NOMO-1 (cell line): Measurements from ENCODE around the gene FXYD7.
"Not testable (repeated sequence)": the region's sequence is repeated elsewhere in the genome, so short reads cannot be mapped to it uniquely, and the experiment has no call there.

Experiments
- DNase-seq, 2 experiments: peaks; one replicate each; lab custom pipeline; 2025; ENCODE audit not compliant: unreplicated experiment in 2 of 2; lab: John Stamatoyannopoulos, UW

FXYD7 gene

DNA sequence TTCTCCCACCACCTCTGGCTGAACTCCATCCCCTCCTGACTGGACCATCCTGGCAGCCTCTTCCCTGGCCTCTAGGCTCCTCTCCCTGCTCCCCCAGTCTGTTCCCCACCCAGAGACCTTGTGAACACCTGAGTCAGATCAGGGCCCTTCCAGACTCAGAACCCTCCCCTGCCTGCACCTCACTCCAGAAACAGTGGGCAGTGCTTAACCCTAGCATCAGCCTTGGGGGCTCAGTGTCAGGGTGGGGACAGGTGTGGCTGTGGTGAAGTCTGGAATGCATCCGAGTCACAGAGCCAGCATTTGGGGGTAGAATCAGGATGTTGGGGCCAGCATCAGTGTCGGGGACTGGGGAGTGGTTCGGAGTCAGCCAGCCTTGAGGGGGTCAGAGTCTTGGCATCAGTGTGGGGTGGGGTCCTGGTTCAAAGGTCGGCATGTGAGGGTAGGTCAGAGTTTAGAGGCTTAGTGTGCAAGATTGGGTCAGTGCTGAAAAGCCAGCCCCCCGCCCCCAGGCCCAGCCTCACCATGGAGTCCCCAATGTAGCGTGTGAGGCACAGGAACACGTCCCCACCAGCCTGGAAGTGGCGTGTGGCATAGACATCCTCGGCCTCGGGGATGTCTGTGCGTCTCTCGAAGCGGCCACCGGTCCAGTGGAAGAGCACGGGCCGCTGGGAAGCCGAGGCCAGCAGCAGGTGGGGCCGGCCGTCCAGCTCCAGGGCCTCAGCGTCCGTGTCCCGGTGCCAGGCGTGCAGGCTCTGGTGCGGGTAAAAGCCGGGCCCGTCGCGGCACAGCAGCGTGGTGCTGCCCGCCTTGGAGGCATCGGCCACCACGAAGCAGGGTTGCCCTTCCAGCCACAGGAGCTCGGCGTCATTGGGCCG is 17.1 kb upstream of the FXYD7 start:
- DNase-seq, result no peak

DNA sequence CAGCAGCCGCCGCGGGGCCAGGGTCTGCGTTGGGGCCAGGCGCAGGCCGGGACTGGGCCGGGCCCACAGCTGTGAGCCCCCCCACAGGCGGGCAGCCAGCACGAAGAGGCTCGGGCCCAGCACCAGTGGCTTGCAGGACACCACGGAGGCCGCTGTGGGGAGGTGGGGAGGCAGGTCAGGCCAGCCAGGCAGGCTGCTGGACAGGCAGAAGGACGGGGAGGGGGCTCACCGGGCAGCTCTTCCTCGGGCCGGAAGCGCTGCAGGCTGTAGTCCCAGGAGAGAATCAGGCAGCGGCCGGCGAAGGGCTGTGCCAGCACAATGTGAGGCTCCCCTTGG is 16.5 kb upstream of the FXYD7 start:
- no peak for DNase-seq

DNA sequence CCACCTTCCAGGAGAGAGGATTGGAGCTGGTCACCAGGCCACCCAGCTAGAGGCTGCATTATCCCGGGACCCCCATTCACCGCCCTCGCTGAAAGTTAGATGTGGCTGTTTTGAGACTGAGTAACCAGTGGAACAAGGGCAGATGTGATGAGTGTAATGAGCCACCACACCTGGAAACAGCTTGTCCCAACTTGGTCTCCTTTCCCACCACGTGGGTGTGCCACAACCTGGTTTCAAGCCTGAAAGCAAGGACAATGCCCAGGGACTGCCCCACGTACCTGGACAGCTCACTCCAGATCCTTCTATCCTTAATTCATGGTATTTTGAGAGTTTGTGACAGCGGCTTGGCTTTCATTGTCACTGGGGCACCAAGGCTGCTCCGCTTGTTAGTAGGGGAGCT is 15.2 kb upstream of the FXYD7 start:
- no peak for DNase-seq

DNA sequence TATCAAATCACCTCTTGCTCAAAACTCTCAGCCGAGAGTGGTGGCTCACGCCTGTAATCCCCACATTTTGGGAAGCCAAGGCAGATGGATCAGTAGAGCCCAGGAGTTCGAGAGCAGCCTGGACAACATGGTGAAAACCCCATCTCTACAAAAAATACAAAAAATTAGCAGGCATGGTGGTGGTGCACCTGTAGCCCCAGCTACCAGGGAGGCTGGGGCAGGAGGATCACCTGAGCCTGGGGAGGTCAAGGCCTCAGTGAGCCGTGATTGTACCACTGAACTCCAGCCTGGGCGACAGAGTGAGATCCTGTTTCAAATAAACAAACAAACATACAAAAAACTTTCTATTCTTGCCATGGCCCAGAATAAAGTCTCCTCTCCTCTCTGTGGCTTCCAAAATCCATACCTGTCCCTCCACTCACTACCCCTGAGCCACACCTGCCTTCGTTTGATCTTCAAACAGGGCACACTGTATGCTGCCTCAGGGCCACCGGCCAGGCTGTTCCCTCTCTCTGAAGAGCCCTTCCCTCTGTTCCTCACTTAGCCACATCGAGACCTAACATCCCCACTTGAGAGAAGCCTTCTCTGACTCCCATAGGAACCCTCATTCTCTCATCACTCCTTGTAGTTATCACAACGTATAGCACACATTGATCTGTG is 14.5 kb upstream of the FXYD7 start:
- DNase-seq, result no peak

DNA sequence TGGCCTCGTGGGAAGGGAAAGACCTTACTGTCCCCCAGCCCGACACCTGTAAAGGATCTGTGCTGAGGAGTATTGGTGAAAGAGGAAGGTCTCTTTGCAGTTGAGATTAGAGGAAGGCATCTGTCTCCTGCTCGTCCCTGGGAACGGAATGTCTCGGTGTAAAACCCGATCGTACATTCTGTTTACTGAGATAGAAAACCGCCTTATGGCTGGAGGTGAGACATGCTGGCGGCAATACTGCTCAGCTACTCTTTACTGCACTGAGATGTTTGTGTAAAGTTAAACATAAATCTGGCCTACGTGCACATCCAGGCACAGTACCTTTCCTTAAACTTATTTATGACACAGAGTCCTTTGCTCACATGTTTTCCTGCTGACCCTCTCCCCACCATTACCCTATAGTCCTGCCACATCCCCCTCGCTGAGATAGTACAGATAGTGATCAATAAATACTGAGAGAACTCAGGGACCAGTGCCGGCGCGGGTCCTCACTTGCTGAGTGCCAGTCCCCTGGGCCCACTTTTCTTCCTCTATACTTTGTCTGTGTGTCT is 13.3 kb upstream of the FXYD7 start:
- not testable (repeated sequence) for DNase-seq

DNA sequence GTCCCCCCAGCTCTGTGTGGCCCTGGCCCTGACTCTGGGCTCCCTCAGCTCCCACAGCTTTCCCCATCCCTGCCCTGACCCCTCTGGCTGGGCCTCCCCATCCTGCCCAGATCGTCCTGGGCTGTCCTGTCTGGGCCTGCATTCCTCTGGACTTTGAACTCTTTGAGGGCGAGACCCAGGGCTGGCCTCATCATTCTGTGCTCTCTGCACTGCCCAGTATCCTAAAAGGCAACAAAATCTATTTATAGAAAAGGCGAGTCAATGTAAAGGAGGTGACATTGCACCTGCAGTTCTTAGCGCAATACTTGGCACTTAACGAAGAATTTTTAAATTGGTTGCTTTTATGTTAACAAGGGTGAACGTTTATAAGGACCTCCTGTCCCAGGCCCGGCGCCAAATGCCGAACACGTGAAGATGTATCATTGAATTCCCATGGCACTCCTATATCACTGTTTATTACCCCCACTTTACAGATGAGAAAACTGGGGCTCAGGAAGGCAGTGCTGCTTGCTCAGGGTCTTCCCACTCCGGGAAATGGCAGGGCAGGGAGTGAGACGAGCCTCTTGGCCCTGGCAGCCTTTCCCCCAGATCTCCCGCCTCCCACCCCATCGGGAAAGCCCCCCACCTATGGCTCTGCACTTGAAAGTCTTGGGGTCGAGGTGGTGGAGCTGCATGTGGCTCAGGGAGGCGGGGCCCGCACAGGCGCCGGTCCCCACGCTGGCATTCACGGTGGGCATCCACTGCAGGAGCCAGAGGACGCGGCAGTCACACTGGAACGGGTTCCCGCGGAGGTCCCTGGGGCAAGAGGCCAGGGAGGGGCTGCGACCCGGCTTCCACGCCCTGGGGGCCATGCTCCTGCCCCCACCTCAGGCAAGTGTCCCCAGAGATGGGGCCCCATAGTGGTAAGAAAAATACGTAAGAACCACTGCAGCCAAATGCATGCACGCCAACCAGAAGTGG is 12.0 kb upstream of the FXYD7 start:
- DNase-seq, result no peak

DNA sequence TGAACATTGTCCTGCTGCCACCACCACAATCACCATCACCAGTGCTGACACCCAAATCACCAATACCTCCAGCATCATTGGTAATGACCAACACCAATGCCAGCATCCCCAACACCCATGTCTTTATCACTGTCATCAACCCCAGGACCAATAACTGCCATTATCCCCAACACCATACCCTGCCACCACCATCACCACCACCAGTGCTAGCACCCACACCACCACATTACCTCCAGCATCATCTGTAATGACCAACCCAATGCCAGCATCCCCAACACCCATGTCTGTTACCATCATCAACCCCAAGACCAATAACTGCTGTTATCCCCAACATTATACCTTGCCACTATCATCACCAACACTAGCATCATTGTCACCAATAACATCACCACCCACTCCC is 10.8 kb upstream of the FXYD7 start:
- DNase-seq, result no peak

DNA sequence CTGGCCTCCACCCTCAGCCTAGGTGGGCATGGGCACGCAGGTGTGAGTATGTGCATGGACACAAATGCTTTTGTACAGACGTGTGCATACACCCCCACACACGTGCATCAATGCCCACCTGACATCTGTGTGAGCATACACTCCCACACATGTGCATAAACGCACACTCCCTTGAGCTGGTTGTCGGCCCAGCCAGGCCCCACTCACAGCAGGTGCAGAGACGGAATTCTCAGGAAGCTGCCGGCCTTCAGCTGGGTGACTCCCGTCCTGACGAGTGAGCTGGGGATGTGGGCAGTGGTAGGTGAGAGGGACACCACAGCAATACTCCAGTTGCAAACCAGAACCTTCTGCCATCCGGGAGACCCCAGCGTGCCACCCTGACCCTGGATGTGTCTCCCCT is 9.2 kb upstream of the FXYD7 start:
- no peak for DNase-seq

DNA sequence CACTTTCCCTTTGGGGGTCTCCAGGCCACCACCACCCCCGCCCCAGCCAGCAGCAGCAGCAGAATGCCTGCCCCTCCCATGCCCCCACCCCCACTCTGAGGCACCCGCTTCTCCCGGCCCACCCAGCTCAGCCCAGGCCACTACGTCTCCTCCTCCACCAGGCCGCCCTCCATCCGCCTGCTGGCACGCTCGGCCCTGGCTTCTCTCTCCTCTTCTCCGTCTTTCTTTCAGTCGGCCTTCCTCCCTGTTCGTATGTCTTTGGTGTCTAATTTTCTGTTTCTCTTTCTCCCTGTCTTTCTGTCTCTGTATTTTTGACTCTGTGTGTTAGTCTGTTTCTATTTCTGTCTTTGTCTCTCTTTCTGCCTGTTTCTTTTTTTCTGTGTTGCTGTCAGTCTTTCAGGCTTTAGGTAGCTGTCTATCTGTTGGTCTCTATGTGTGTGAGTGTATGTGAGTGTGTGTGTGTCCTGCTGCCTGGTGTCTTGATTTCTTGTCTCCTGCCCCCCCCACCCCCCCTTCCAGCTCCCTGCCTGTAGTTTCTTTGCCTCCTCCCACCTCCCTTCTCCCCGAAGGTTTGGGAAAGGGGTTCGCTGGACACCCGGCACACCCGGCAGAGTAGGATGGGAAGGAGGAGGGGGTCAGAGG is 8.3 kb upstream of the FXYD7 start, which contains the start of gene LGI4:
Gene LGI4, minus strand, starts transcription at position 459 of the 642 bp plus-strand sequence. Its CDS starts 379 bp downstream, at position 80.
- no peak for DNase-seq

DNA sequence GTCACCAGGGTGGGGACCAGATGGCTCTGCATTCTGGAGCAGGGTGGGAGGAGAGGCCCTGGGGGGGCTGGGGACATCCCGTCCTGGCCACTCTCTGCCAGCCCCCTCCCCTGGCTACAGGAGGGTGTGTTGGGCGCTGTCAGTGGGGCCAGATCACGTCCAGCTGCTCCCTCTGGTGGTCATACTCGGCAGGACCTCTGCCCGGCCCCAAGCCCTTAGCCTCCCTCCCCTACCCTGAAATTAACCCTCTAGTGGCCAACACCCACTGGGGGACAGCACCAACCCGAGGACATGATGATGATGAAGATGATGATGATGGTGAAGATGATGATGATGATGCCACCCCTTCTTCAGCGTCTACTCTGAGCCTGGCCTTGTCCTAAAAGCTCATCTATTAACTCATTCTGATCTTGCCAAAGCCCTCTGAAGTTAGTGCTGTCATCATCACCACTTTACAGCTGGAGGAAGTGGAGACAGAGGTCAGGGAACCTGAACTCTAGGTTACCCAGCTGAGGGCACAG is 7.6 kb upstream of the FXYD7 start:
- DNase-seq, result peak; percentile 42 to 48

DNA sequence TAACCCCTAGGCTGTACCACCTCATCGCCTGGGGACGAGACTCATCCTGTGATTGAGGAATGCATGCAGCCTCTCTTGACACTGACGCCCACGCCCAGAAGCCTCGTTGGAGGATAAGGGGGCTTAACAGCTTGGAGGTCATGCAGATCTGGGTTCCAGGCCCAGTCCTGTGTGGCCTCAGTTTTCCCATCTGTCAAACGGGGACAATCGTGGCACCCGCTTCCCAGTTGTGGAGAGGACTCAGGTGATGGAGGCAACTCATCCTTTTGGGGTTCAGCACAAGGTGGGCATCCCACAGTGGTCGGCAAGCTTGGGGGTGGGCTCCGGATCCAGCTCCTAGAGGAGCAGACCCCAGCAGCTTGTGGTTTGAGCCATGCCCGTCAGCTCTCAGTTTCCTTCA is 6.8 kb upstream of the FXYD7 start:
- no peak for DNase-seq

DNA sequence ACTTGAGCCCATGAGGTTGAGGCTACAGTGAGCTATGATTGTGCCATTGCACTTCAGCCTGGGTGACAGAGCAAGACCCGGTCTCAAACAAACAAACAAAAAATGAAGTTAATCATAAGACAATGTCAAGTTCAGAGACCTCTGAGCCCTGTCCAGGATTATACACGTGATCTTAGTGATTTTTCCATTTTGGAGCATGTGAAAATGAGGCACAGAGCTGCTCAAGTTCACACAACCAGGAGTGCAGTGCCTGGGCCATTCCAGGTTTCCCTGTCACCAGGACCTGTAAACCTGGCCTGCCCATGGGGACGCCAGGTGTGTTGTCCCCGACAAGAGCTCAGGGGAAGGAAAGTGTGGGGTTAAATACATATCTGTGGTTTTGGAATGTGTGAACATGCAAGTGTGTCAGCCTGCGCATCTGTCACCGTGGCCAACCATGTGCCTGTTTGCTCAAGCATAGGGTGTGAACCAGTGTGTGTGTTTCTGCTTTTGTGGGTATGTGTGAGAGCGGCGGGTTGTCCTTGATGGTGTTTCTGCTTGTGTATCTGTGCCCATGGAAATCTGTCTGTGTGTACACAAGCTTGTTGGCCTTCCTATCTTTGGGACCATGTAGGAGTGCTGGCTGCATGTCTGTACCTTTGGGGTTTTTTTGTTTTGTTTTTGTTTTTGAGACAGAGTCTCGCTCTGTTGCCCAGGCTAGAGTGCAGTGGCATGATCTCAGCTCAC is 5.9 kb upstream of the FXYD7 start:
- no peak for DNase-seq

DNA sequence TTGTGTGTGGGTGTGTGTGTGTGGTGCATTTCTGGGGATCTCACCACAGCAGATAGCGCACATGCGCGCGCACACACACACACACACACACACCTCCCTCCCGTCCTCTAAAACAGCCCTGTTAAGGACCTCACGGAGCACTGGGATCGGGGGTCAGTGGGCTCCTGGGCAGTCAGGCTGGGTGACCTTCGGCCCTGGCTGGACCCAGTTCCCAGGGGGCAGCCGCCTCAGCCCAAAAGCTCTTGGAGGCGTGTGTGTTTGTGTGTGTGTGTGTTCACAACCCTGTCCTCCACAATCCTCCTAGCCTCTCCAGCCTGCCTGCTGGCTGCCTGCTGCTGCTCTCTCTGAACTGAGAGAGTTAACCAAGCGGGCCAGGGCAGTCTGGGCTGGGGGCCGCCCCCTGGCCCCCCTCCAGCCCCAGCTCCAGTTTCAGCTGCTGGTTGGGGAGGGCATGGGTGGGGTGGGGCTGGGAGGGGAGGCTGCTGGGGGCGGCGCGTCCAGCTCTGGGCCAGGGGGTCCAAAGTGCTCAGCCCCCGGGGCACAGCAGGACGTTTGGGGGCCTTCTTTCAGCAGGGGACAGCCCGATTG is 4.7 kb upstream of the FXYD7 start, which contains the start of gene FXYD1:
Gene FXYD1, plus strand, starts transcription at position 520 of the 588 bp plus-strand sequence. CDS start 1,256 bp downstream, outside the sequence.
- no peak for DNase-seq

DNA sequence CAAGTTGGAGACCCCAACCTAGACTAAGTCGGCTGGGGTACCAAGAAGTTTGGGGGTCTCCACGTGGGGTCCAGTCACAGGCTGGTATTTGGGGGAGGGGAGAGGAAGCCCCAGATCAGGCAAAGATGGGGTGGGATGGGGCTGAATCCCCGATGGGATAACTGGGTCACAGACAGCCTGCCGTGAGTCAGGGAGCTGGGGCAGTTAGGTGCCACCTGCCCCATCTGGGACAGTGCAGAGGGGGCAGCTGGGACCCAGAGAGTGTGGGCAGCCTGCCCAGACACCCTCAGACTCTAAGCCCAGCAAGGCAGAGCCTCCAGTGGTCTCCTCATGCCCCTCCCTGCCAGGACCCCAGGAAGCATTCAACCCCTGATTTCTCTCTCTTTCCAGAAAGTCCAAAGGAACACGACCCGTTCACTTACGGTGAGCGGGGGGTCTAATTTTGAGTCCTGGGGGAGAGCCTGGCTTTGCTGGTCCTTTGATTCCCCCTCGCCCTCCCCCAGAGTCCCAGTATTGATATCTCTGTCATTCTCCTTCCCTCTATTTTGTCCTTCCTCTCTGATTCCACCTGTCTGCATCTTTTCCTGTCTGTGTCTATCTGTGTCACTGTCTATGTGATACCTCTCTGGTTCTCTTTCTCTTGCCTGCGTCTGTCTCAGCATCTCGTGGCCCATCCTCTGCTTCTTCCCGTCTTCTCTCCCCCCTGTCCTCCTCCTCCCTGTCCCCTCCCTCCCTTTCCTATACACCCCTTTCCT is 2.7 kb upstream of the FXYD7 start:
- DNase-seq, result no peak

DNA sequence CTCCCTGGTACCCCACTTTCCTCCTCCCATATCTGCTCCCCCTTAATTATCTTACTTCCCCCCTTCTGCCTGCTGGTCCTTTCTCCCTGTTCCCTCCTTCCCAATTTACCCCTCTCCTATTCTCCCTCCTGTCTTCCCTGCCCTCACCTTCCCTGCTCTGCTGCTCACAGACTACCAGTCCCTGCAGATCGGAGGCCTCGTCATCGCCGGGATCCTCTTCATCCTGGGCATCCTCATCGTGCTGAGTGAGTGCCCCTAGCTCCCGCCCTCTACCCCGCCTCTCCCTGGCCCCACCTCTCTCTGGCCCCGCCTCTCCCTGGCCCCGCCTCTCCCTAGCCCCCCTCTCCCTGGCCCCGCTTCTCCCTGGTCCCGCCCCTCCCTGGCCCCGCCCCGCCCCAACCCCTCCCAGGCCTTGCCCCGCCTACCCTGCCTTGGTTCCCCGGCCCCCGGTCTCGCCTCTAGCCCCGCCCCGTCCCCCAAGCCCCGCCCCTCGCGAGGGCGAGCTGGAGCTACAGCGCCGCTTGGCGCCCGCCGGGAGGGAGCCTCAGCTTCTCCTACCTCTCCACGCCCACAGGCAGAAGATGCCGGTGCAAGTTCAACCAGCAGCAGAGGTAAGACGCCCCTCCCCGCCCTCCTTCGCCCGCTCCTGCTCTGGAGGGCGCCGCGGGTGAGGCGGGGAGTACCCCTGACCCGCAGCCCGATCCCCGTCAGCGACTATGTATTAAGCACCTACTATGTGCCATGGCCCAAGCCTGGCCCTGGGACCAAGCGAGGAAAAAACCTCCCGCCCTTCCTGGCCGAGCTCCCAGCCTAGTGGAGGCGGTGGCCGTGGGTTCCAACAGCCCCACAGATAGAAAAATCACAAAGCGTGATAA is 1.9 kb upstream of the FXYD7 start:
- peak; percentile 75 to 79 for DNase-seq

DNA sequence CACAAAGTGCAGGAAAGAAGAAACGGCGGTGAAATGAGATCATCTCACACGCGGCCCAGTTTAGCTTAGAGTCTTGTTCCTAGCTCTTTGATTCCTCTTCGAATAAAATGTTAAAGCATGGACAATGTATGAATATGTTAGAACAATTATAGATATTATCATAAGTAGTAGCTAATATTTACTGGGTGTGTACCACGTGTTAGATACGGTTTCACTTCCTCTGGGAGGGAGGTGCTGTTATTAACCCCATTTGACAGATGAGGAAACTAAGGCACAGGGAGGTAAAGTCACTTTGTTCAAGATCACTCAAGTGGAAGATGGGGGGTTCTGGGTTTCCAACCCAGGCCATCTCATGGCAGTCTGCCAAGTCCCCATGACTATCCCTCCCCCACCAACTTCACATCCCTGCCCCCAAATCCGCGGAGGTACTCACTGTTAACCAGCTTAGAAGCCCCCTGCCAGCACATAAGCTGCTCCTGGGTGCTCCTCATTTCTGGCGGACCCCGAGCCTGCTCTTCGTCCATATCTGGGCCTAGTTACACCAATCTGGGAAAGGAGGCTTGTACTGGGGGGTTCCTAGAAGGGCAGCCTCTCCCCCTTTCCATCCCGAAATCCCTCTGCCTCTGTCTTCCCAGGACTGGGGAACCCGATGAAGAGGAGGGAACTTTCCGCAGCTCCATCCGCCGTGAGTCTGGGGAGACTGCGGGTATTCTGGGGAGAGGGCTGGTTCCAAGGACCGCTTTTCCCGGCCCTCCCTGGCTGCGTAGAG is 1.0 kb upstream of the FXYD7 start:
- peak in 1 of 2 experiments; percentile 11 for DNase-seq
